Measurements from ENCODE around the gene ERICH2.

Gene ERICH2

DNA sequence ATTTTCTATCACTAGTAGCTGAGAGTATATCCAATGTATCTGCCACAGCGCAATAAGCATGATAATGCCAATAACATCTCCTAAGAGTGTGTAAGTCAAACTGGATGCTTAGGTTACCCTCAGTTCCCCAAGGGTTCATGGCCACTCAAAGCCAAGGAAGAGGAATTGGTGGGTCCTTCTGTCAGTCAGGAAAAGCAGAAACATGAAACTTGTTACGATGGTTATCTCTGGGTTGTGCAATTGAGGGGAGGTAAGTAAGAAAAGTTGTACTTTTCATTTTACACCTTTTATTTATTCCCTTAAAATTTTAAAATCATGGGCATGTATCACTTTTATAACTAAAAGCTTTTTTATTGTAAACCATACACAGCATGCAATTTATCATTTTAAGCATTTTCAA is 36.4 kb downstream of the ERICH2 start:
- DNase-seq (ENCODE audit: low read depth in 2 of 2) = no peak
- no peak overlapping the region for H3K4me3 ChIP-seq (replicated peaks in 1 of 2; ENCODE audit: low read depth in 2 of 2, low read length in 2 of 2)
- TF ChIP-seq, protein P1, sequence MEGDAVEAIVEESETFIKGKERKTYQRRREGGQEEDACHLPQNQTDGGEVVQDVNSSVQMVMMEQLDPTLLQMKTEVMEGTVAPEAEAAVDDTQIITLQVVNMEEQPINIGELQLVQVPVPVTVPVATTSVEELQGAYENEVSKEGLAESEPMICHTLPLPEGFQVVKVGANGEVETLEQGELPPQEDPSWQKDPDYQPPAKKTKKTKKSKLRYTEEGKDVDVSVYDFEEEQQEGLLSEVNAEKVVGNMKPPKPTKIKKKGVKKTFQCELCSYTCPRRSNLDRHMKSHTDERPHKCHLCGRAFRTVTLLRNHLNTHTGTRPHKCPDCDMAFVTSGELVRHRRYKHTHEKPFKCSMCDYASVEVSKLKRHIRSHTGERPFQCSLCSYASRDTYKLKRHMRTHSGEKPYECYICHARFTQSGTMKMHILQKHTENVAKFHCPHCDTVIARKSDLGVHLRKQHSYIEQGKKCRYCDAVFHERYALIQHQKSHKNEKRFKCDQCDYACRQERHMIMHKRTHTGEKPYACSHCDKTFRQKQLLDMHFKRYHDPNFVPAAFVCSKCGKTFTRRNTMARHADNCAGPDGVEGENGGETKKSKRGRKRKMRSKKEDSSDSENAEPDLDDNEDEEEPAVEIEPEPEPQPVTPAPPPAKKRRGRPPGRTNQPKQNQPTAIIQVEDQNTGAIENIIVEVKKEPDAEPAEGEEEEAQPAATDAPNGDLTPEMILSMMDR (IDR thresholded peaks at IDR 0.05; ENCODE audit: low read depth, low read length) = no peak

DNA sequence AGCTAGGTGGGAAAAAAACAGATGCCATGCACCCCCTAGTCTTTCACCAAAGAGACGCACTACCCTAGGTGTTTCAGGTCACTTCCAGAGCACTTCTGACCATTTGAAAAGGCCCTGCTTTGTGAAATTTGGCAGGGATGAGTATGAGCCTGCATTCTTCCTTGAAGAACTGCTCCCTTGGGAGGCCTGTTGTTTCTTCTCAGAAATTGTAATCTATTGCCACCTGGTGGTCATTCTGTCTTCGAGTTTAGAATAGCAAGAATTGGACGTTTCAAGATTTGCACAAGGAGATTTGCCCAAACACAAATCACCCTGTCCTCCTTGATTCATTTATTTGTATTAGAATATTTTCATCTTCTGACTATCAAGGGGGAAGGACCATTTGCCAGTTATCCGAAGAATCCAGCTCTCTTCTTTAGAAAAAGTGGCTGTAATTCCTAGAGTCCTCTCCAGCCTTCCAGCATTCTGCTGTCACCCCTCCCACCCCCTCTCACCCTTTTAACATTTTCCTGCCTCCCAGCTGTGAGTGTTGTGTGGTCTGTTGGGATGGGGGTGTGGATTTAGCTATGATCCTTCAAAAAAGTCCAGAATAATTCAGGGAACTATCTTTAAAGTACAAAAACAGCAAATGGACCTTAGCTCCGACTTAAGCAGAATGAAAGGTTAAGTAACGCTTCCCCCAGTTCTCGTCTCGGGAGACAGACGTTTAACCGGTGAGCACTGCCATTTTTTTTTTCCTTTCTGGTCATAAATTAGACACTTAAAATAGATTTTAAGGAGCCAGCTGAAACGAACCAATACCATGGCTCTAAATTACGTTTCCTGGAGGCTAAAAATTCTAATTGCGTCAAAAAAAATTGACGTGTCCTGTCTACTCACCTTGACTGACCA is 42.8 kb downstream of the ERICH2 start:
- peak; percentile 95 to 98 for DNase-seq (ENCODE audit: low read depth in 2 of 2)
- no peak overlapping the region for H3K4me3 ChIP-seq (replicated peaks in 1 of 2; ENCODE audit: low read depth in 2 of 2, low read length in 2 of 2)
- TF ChIP-seq, protein P1 (IDR thresholded peaks at IDR 0.05; ENCODE audit: low read depth, low read length) = peak; percentile 51

DNA sequence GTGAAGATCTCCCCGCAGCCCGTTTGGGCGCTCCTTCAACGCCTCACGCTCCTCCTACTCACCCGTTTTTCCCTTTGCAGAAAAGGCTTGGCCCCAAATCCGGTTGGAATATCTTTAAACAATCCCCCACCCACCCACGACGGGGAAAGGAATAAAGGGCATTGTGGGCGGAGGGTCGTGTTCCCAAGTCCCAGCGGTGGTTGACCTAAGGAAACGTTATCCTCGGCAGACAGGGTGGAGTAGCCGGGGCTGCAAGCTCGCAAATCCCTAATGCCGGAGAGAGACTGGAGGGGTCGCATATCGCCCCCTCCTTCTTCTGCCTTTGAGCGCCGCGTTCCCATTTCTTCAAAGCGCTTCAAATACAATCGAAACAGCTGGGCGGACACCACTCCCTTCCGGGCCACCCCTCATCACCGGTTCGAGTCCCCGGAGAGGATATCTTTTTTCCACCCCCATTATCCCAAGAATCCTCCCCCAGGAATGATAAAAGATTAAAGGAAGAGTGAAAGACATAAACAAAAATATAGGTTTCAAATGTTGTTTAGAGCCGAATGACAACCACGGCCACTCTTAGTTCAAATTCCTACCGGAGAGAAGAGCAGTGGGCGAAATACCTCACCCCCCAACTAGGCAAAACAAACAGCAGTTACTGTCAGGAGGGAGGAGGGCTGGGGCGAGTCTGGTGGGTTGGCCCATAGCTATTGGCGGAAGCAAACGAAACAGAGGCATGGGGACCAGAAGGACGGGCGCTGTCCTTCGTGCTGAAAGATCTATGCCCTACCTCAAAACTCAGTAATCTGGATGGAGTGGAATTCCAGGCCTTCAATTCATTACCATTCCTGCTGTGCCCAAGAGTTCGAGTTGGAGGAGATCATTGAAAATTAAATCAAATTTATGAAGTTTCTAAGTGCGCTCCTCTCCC is 43.7 kb downstream of the ERICH2 start:
- peak; percentile 52 to 54 for DNase-seq (ENCODE audit: low read depth in 2 of 2)
- TF ChIP-seq, protein P1 (IDR thresholded peaks at IDR 0.05; ENCODE audit: low read depth, low read length) = no peak
- H3K4me3 ChIP-seq (replicated peaks in 1 of 2; ENCODE audit: low read depth in 2 of 2, low read length in 2 of 2) = no peak overlapping the region

DNA sequence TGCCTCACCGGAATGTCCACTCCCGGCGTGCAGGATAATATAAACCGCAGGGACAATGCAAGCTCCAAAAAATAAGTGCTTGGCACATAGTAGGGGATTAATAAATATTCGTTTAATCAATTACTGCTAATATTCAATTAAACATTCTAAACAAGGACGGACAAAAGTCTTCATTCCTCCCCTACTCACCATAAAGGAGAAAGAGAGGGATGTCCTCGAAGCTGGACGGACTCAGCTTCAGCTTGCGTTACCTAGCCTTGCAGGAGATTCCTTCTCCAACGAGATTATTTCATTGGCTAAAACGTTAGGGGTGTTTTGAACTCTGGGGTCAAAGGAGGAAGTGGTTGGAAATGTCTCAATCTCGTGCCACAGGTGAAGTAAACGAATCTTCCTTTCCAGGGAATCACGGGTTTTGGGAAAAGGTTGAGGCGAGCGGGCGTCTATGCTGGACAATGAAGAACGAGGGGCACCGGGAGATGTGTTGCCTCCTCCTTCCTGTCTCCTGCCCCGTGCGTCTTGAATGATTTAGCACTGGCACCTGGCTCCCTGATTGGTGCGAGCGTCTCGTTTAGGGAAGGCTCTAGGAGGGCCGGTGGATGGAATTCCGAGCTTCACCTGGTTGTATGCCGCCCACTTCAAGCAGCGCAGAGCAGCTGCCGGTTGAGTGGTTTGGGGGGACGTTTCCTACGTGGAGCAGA is 44.5 kb downstream of the ERICH2 start:
- no peak for DNase-seq (ENCODE audit: low read depth in 2 of 2)
- H3K4me3 ChIP-seq (replicated peaks in 1 of 2; ENCODE audit: low read depth in 2 of 2, low read length in 2 of 2) = no peak overlapping the region
- TF ChIP-seq, protein P1 (IDR thresholded peaks at IDR 0.05; ENCODE audit: low read depth, low read length) = no peak

DNA sequence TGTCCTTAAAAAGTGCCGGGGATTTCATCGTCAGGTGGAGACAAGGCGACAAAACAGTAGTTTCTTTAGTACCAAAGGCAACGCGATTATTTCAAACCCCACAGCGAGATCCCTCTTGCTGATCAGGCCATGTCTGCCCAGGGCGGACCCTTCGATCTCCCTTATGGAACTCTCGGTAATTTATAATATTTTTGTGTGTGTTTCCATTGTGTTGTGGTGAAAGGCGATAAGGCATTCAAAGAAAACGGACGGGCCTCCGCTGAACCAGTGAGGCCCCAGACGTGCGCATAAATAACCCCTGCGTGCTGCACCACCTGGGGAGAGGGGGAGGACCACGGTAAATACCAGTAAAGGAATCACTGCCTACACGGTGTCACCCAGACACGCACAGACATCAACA is 45.1 kb downstream of the ERICH2 start:
- TF ChIP-seq, protein P1 (IDR thresholded peaks at IDR 0.05; ENCODE audit: low read depth, low read length) = no peak
- no peak overlapping the region for H3K4me3 ChIP-seq (replicated peaks in 1 of 2; ENCODE audit: low read depth in 2 of 2, low read length in 2 of 2)
- no peak for DNase-seq (ENCODE audit: low read depth in 2 of 2)

DNA sequence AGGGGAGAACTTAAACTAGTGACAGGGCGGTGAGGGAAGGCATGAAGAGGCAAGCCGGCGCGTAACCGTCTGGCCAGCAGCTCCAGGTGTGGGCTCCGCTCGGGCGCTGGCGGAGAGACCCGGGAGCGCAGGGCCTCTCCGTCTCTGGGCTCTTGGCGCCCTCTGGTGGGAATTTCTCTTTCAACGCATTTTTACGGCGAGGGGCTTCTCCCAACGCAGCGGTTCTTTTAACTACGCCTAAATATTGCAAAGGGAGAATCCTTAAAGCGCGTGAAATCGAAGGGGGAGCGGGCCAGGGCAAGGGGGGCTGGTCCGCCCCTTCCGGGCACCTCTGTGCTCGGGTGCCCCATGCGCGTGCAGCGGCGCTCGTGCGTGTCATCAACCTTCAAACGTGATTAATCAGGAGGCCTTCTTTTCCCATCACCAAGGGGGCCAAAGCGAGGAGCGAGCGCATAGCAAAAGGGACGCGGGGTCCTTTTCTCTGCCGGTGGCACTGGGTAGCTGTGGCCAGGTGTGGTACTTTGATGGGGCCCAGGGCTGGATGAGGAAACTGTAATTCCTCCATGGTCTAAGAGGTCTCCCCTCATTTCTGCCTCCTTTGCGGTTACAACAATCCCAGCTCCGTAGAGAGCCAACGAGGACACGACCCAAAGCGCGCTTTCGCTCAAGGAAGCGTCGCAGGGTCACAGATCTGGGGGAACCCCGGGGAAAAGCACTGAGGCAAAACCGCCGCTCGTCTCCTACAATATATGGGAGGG is 45.7 kb downstream of the ERICH2 start:
- H3K4me3 ChIP-seq (replicated peaks in 1 of 2; ENCODE audit: low read depth in 2 of 2, low read length in 2 of 2) = no peak overlapping the region
- DNase-seq (ENCODE audit: low read depth in 2 of 2) = peak; percentile 50 to 55
- TF ChIP-seq, protein P1 (IDR thresholded peaks at IDR 0.05; ENCODE audit: low read depth, low read length) = peak; percentile 69

Measured in cardiac fibroblast (primary cell).